GM19452 (cell line): ENCODE measurements around the gene TLE1.

Experiments
- ATAC-seq: cut with Tn5 transposase; IDR thresholded peaks from one replicate; pipeline ENCODE4 v1.9.1; 2021; ENCODE audit not compliant: unreplicated experiment

Gene TLE1

DNA sequence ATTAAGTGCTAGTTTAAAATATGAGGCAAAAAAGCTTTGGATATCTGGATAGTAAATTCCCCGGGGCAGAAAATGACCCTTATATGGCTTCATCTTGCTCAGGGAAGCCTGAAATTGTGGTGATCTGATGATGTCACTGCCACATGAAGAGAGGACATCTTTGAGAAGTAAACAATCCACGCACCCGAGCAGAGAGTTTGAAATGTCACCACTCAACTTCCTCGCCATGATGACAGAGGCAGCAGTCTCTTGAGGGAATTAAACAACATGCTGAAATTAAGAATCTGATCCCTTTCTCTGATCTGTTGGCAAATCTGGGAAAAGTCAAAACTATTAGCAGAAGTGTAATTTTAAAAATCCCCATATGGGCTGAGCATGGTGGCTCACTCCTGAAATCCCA, 110.0 kb downstream of the TLE1 start:
- no peak for ATAC-seq

DNA sequence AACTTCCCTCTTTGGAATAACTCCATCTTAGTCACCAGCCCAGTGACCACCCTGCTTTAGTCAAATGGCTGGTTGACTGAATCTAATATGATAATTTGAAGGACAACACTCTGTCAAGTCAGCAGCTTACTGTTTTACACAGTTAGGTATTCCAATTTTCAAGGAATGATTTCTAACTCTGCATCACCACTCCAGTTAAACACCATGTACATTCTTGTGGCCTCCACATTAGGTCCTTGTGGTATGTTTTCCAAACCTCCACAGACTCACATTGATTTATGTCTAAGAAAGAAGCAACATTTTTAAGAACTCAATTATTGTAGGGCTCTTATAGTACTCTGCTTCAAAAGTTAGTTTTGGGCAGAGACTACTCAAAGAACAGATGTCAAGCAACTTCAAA, 110.7 kb downstream of the TLE1 start:
- no peak for ATAC-seq

DNA sequence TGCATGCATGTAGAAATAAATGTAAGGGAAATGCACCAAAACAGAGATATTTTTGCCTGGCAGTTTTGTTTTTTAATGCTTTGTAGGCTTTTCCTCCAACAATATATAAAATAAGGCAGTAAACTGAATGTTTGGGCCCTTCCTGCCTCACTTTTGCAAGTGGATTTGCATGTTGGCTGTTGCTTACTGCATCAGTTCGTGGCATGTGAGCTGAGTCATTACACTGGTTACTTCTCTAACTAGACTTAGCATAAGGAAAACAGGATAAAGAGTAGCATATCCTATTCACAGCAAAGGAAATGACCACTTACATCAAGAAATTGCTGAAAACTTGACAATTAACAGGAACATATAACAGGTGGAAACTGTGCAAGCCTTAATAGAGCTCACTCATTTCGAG, 113.4 kb downstream of the TLE1 start:
- ATAC-seq = no peak

DNA sequence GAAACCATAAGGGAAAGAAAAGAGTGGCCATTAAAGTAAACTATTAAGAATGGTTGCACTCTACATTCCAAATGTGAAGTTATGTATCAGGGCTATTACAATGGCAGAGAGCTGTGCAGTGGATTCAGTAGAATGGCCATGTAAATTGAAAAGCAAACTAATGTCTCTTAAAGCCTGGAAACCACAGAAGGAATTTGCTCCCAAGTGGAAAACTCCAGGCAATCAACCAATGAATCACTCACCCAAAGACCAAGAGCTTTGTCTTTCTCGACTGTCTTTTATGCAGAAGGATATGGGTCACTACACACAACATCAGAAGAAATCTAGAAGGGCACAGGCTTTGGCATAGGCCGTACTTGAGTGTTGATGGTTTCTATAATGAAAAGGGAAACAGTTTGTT, 114.9 kb downstream of the TLE1 start:
- ATAC-seq = no peak

DNA sequence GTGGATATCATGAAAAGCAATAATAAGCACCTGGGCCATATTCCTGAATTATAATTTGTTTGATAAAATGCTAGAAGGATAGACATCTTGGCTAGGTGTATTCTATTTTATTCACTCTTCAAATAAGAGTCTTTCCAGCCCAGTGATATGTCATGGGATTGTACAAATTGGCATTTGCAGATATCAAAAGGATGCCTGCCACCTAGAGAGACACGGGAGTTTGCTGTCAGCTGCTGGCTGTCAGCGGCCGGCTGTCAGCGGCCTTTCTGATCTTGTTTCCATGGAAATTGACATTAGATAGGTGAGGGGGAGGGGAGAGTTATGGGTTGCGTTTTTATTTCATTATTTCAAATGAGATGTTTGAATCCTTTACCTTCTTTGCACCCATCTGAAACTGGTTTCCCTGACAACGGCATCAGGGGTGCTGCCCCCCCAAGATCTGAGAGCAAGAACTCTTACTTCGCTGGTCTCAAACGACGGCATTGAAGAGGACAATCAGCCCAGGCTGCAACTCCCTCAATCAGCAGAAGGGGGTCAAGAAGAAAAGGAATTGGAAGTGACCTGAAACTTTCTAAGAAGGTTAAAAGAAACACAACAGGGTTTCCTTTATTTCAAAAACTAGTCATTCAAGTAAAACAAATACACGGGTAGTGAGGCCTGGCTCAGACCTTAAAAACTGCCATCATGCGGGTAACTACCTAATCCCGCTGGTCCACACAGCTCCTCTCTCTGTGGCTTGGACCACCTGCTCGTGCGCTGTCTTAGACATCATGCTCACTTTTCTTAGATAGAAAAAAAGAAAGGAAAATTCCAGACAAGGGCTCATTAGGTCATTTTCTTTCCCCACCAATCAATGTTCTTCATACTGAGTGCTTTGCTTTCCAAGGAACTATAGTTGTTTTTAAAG, 115.7 kb downstream of the TLE1 start:
- ATAC-seq = no peak

DNA sequence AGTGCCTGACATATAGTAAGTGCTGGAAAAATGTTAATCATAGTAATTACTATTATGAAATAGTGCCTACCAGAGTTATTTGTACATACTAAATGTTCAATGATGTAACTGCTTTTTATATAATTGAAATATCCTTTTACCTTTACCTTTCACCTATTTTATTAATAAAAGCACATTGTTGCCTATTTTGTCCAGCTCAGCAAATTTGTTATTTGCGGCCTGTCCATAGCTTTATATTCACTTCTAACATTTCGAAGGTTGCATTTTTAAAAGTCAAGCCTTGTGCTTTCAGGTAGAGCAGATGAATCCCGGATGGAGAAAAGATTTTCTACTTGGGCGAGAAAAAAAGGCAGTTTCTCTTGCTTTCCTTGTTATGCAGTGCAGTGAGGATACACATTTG, 119.3 kb downstream of the TLE1 start:
- ATAC-seq = no peak

DNA sequence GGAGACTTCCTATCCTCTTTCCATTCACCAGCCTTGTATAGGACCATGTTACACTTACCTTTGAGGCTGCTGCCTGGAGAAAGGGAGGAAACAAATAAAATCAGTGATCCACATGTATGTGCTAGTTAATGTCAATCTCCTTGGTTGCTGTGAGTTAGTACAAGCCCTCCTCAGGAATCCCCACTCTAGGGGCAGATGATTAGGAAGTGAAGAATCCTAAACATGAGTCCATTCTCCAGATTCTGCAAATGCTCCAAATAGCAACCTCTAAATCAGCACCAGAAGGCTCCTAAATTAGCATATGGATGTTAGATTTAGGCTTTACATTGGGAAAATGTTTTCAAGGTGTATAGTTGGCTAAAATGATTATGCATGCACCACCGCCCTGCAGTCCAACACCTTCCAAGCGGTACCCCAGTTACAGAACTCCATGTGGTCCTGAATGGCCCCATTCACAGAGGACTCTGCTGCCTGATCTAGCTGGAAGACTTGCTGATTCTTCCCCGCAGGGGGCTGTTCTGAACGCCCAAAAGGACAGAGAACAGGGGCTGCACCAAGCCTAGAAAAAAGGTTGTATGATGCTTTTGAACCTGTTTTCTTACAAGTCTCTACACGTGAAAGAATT, 123.2 kb downstream of the TLE1 start:
- no peak for ATAC-seq

DNA sequence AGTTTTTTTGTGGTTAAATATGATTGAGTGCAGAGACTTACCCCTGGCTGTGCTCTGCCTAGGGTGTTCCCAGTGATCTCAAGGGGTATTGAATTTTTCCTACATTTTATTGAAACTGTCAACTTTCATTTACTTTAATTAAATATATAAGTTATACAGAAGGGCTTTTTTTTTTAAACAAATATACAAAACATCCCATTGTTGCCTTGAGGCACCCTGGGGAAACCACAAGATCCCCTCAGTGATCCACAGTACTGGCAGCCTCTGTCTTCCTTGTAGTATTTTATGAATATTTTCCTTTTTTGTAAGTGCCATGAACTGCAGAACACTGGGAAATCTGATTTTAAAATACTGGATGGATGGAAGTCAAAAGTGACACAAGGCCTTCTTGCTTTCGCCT, 123.7 kb downstream of the TLE1 start:
- ATAC-seq = no peak

DNA sequence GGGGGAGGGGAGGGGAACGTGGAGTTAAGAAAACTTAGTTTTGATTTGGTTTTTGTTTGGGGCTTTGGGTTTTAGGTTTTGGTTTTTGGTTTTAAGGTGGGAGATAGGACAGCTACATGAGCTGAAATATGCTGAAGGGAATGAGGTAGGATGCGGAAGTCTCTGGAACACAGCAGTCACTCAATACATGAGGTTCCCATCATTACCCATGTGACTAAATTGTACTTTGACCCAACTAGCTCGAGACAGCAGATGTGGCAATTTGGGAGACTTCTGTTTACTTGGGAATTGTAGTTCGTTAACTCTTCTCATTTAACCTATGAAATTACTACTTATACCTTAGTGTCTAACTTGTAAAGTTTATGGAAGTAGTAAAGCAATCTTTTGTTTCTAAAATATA, 124.2 kb downstream of the TLE1 start:
- ATAC-seq = no peak

DNA sequence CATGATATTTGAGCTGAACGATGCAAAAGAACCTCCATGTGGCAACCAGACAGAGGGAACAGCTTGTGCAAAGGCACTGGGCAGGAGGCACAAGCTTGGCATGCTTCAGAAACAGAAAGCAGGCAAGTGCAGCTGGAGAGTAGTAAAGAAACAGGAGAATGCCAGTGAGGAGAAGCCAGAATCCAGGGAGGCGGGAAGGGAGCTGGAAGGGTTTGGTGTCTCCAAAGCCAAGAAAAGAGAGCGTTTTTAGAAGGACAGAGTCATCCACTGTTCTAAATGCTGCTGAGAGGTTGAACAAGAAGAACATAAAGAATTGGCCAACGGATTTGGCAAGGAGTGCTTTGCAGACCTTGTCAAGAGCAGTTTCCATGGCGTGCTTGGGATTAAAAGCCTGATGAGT, 124.7 kb downstream of the TLE1 start:
- ATAC-seq = no peak

DNA sequence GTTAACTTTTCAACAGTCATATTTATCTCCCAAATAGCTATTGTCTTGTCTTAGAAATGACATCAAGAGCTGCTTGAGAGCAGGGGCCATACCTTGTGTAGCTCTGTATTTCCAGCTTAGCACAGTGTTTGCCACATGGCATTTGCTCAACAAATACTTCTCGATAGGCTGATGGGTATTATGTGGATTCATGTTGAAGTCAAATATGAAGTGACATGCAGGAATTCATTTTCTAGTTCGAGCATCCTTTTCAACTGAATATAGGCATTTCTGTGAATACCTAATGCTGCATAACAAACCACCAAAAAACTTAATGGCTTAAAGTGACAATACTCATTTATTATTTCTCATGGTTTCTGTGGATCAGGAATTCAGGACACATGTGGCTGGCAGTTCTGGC, 125.6 kb downstream of the TLE1 start:
- no peak for ATAC-seq

DNA sequence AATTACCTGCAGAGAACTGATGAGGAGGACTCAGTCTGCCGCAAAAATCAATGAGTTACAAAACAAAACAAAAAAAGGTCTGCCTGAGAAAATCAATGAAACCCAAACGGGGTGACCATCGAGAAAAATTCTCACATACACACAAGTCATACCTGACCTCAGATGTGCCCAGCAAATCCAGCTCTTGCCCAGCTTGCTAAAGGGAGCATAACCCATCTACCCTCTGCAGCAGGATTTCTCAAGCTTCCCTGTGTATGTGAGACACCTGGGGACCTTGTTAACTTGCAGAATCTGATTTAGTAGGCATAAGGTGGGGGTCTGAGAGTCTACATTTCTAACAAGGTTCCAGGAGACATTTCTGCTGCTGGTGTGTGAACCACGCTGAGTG, 126.3 kb downstream of the TLE1 start:
- ATAC-seq = no peak

DNA sequence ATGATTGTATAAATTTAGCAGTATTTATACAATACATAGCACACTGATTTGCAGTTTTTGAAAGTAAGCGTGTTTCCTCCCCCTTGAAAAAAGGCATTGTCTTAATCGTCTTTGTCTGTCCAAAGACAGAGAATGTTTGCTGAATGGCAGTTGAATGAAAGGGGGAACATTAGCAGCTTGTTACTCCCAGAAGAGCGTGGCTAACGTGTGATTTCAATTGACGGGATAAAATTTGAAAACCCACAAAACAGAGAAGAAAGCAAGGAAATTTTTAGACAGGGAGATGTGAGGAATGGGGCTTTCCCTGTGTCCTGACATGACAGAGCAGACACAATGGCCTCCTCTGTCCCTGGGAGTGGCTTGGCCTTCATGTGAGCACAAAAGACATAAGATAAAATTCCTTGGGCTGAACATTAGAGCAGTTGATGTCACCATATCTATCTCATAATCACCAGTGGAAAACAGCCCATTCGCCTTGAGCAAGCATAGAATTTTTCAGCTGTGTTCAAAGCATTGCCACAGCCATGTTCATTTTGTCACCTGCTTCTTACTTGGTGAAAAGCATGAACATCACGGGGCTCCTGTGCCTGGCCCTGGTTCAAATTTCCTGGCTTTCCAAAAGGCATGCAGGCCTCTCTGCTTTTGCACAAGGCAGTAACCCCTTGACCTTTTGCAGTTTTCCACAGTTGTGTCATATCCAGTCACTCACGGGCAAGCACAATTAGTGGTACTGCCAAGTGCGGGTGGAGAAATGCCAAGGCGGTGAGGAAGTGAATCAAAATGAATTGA, 126.9 kb downstream of the TLE1 start:
- ATAC-seq = no peak

DNA sequence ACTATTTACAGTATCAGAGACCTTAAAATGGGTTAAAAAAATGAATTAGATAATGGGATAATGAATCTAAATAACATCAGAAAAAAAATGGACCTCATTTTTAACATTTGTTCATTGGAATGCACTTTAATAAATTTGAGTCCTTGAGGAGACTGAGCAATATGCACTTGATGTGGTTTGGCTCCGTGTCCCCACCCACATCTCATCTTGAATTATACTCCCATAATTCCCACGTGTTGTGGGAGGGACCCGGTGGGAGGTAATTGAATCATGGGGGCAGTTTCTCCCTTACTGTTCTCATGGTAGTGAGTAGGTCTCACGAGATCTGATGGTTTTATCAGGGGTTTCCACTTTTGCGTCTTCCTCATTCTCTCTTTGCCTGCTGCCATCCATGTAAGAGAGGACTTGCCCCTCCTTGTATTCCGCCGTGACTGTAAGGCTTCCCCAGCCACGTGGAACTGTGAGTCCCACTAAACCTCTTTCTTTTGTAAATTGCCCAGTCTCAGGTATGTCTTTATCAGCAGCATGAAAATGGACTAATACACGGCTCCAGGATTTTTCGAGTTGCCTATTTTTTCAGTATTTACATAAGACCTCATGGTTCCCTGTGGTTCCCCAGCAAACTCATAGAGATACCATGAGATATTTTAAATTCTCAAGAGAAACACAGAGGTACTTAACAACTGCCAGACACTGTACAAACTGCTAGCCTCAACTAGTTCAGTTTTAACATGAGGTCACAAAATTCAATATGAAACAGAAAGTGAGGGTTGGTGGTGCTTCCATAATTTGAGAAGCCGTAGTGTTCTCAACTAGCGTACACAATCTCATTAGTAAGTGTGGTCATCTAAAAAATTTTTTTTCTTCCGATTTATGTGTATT, 128.3 kb downstream of the TLE1 start:
- ATAC-seq = no peak

DNA sequence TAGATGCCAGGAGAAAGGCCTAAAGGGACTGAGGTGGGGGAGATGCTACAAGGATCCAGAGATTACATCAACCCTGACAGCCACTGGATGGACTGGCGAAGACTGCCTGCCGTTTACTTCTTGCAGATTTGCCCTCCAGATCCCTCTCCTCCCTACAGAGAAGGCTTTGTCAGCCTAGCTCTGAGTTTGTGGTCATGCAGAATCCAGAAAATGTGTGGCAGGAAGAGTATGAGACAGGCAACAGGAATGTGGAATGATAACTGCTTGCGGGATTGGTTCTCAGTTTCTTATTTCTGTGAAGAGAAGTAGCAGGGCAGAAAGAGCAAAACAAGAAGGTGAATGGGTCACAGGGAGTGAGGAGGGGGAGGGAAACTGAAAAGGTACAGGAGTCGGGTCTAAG, 129.6 kb downstream of the TLE1 start:
- ATAC-seq = no peak

DNA sequence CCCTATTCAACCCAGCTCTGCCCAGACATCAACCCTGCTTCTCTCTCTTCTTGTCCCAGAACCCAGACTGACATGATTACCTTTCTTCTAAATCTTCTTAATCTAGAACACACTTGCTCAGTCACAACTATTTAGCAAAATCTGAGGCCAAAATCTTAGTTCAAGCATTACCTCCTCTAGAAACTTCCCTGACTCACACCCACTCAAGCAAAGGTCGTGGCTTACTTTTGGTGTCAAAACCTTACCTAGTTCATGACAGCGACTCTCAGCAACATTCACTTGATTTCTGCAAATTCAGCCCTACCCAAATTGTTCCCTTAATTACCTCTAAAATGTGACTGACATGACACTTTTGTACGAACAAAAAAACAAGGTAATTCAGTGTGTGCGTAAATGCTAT, 130.2 kb downstream of the TLE1 start:
- ATAC-seq = no peak

DNA sequence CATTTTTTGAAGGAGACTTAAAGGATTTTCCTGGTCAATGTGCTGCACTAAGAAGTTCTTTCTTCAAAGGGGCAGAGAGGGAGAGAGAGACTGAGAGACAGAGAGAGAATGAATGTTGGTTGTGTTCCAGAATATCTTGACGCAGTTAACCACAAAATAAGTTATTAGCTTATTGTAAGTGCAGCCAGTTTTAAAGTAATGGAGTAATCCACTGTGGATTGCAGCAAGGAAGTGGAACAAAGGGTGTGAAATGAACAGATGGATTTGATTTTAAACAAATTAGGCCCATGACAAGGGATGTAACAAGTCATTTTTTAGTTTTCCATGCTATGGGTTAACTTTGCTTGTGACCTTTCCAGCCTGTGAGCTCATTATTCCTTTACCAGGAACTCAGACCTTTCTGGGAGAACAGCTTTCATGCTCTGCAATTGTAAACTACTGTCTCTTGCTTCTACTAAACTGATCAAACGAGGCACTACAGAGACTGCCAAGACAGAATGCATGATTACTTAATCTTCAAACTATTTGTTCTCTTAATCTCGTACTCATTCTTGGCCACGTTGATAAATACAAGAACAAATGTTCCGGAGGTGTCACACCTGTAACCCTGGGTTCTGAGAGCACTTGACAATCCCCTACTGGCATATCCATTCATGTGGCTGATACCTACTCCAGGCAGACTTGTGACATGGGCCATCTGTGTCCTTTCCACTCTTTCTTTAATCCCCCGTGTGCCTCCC, 131.1 kb downstream of the TLE1 start:
- no peak for ATAC-seq

DNA sequence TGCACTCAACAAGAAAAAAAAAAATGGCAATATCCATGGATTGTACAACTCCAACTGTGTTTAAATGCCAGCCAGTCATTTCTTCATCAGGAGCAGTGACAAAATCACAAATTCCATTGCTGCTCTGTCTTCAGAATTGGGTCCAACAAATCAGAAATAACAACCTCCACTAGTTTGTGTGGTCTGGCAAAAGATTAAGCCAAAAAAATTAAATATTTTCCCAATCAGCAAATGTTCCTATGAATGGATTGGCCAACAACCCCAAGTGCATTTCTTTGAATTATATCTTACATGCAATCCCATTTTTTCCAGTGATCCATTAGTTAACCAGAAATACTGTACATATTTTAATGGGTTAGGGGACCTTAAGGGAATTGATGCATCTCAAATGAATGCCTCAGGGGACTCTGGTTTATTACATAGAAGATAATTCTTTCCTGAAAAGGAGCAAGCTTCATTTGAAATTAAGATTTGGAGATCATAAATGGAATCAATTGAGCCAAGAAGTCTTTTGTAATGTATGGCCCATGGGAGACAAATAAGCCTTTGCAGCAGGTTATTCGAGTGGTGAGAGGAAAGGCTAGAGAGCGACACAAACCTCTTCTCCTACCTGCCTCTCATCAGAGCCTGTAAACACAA, 131.8 kb downstream of the TLE1 start:
- ATAC-seq = no peak

DNA sequence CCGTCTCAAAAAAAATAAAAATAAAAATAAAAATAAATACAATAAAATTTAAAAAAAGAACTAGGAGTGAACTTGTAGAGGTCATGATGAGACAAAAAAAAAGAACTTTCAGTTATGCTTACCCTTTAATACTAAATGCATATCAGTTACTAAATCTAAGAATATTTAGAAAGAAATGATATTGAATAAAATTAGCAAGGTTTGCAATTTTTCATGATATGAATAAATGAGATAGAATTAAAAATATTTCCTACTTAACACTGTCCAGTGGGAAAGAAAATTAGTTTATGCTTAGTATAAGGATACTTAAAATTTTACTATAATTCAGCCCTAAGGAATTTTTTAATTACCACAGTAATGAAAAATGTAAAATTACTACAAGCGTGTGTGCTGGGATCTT, 132.4 kb downstream of the TLE1 start:
- ATAC-seq = no peak

DNA sequence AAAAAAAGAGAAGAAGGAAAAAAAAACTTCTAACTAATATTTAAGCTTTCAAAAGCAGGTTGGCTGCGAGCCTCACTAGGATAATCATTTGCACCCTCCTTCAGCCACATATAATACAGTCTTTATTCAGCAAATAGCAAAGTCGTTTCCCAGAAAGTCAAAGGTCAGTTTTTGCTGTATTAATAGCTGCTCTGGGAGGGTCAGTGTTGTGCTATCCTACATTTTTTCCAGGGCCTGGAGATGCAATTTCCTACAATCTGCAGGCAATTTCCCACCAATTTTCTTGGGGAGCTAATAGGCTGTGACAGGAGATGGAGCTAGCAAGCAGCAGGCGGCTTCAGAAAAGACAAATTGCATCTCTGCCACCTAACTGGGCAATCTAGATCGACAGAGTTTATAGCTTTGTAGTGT, 136.8 kb downstream of the TLE1 start:
- ATAC-seq = no peak
